Testis (tissue), 3 donors: ENCODE measurements around the gene PARP4. TPM values are rescaled to one million over a fixed set of nuclear protein-coding genes. Genes with fewer than 3 reads are reported as not detected.

Source experiments
- polyA plus RNA-seq: library from polyadenylated mRNA; stranded (reverse); fragments of 350-450 nt; fragmentation: Illumina TruSeq; extraction: RNeasy Lipid Tissue Mini Kit (QIAGEN cat#74804); gene quantifications from one replicate; pipeline ENCODE4 v1.2.3, GENCODE V29; 2014; ENCODE audit warnings: low read depth, low replicate concordance; ENCODE audit not compliant: insufficient read depth
- total RNA-seq, 2 donors: library from RNA; depleted of rRNA; stranded (reverse); fragments of >200 nt; gene quantifications; one replicate each; pipeline ENCODE4 v1.2.3, GENCODE V29; 2016

Gene PARP4
- total and polyA plus RNA-seq, 3 donors from 2014 or later, result 21.3 to 43.6 (median 37.9) TPM

Other genes with a start within 250 kb of the PARP4 start
- gene C1QTNF9, start 203.2 kb downstream of the PARP4 start, total RNA-seq, result 1 to 10 TPM in 1 of 2 donors, under 1 TPM in 1; 0.43 to 2.4 TPM
- gene C1QTNF9, start 203.2 kb downstream of the PARP4 start, polyA plus RNA-seq, result 1.1 TPM
- 1 to 10 TPM in 1 of 2 donors, under 1 TPM in 1; 0.94 to 1.2 TPM for gene ATP12A, start 167.6 kb upstream of the PARP4 start, total RNA-seq
- gene ATP12A, start 167.6 kb upstream of the PARP4 start, polyA plus RNA-seq, result 1.6 TPM